Prostate gland (tissue), 2 donors: ENCODE data around the gene TMEM61.

Source experiments
- CTCF ChIP-seq, 4 experiments: fragments of 200-600 bp in 2 of 4; fragments of 450-650 bp in 2 of 4; sonication (generic) in 2 of 4; IDR thresholded peaks; 1 replicate in 3 of 4; 2 replicates in 1 of 4; pipeline ENCODE4 v1.5.1; 2016 to 2019; ENCODE audit warnings: antibody characterized with exemption in 4 of 4, mild to moderate bottlenecking in 2 of 4, moderate library complexity in 2 of 4
- POLR2AphosphoS5 ChIP-seq: sonication (generic); formaldehyde crosslinking; IDR thresholded peaks from one replicate; pipeline ENCODE4 v1.6.1; 2017; ENCODE audit warnings: antibody characterized with exemption

DNA sequence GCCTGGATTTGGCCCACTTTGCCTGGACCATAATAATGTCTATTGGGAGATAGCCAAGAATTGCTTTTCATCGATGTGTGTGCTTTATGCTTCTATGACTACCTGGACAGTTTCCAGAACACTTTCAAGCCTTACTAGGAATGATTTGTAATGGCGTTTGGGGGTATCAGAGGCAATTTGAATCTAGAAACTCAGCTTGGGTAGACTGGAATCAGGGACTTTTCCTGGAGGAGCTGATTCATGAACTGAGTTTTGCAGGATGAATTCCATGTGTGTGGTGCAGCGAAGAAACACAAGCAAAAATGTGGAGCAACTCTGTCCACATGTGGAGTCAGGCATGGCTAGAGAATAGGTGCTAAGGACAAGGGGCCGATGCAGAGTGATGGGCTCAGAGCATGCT is 11.9 kb upstream of the TMEM61 start:
- TF ChIP-seq CTCF (IDR thresholded peaks at IDR 0.05) = no peak
- TF ChIP-seq POLR2AphosphoS5 = no peak
